HG03378 (cell line): ENCODE data around the gene DGKD.

Experiments used
- ATAC-seq: cut with Tn5 transposase; IDR thresholded peaks from one replicate; pipeline ENCODE4 v1.9.1; 2021; ENCODE audit warnings: mild to moderate bottlenecking, moderate library complexity; ENCODE audit not compliant: unreplicated experiment

DGKD gene

GRCh38 chr2:233338812-233339368, 15.4 kb upstream of the DGKD start:
- no peak for ATAC-seq

GRCh38 chr2:233339427-233339826, 14.9 kb upstream of the DGKD start:
- ATAC-seq: no peak

DNA sequence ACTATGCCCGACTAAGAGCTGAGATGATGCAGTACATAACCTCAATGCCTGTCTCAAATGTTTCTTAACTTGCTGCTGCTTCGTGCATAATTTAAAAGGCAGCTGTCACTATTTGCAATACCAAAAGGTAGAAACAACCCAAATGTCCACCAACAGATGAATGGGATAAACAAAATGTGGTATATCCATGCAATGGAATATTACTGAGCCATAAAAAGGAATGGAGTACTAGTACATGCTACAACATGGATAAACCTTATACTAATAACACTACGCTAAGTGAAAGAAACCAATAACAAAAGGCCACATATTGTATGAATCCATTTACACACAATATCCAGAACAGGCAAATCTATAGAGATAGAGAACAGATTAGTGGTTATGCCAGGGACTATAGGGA, 13.0 kb upstream of the DGKD start:
- ATAC-seq: no peak

DNA sequence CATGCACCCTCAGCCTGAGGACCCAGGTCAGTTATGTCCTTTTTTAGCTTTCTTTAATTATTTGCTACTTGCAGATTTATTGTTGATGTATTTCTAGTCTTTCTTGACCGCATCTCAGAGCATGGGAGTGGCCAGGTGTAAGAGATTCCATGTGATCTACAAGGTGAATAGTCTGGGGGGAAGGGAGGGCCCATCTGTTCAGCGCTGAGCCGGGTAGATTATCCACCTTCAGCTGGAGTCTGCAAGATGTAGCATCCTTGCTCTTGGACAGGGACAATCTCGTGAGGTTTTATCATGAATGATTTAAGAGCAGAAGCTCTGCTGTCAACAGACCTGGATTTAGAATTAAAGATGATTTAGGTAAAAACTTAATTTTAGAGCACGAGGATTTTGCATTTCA, 12.0 kb upstream of the DGKD start:
- ATAC-seq: no peak

- ATAC-seq: no peak
Observed at GRCh38 chr2:233343171-233343705, 11.1 kb upstream of the DGKD start.

DNA sequence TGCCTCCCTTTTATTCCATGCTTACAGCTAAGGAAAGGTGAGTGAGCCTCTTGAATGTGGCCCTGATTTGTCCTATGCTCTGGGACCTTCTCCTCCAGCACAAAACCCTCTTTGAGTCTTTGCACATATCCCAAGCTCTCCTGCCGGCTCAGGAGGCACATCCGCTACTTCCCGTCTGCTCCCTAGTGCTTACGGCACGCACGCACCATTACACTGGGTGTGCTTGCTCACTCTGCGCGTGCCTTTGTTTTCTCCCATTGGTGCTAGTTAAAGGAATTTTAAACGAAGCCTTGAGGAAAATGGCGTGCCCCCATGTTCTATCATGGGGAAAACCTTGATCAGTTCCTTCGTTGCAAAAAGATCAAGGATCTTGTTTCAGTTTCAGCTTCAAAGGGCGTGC, 7.9 kb upstream of the DGKD start:
- no peak for ATAC-seq

GRCh38 chr2:233346930-233347329, 7.4 kb upstream of the DGKD start:
- no peak for ATAC-seq

GRCh38 chr2:233349005-233349998, 5.0 kb upstream of the DGKD start:
- no peak for ATAC-seq

DNA sequence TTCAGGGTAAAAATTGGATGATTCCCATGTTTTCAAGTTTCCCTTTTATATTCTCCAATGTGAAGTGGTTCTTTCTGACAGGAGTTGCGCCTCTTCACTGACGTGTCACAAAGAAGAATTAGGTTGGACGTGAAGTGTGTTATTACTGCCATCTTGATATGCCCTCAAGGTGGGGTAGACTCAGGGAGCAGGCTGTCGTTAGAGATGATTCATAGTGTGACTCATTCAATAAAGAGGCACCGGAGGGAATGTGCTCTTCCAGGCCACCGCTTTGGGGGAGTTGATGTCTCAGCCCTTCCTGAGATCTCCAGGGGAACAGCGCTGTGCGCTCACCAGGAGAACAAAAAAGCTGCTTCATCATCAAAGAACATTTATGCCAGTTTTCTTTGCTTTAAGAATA, 3.6 kb upstream of the DGKD start:
- no peak for ATAC-seq

DNA sequence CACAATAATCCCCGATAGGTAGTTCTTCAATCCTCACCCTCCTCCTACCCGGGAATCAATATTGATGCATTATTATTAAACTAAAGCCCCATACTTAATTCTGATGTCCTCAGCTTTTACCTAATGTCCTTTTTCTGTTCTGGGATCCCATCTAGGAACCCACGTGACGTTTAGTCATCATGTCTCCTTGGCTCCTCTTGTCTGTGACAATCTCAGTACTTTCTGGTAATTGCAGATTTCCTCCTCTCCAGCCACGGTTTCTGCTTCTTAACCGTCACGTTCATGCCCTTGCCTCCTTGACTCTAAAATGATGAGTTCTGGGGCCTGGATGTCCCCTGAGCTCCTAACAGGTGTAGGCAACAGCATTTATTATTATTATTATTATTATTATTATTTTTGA, 2.9 kb upstream of the DGKD start:
- ATAC-seq: no peak

DNA sequence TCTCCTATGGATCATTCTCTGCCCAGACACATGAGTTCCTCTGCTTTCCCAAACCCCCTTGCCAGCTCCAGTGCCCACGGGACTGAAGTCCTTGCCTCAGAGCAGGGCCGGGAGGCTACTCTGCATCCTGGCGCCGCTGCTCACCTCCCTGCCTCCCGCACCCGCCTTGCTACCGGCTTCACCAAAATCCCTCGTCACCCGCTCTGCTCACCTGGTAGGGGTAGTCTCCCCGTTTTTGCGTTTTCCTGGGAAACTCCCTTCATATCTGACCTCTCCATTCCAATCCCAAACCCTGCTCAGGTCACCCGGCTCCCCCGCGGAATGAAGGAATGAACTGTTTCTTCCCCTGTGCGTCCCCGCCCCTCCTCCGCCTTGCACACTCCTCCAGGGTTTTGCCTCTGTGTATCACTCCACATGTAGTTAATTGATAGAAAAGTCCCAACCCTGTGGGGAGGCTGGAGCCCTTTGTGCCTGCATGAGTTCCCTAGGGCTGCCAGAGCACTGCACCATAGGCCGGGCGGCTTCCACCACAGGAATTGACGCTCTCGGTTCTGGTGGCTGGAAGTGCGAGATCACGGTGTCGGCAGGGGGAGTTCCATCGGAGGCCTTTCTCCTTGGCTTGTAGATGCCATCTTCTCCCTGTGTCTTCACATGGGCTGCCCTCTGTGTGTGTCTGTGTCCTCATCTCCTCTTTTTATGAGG, 2.0 kb upstream of the DGKD start:
- ATAC-seq: no peak

GRCh38 chr2:233353101-233353768, 1.1 kb upstream of the DGKD start:
- ATAC-seq: no peak

- ATAC-seq: peak; percentile 2
Observed at GRCh38 chr2:233354500-233354924, 218 bp downstream of the DGKD start.

DNA sequence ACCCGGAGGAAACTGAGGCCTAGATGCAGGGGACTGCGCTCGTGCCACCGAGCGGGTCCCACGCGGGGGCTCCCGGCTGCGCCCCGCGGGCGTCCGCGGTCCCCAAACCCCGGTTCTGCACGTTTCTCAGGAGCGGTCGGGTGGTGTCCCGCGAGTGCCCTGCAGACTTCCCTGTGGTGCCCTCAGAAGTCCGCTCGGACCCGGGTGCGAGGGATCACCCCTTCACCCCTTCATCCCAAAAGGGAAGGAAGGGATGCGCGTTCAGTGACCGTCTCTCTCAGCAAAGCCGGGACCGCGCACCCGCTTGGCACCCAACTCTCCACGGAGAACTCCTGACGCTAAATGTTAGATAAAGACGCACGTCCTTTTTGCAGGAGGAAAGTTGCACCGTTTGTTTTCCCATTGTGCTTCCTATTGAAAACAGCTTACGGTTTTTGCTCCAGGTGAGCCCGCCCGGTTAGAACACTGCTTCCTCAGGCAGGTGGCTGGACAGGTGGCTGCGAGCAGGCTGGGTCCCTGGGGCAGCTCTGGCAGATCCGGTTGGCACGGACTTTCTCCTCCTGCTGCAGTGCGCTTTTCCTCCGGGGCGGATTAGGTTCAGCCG, 779 bp downstream of the DGKD start:
- no peak for ATAC-seq

GRCh38 chr2:233355916-233356315, 1.6 kb downstream of the DGKD start:
- no peak for ATAC-seq

DNA sequence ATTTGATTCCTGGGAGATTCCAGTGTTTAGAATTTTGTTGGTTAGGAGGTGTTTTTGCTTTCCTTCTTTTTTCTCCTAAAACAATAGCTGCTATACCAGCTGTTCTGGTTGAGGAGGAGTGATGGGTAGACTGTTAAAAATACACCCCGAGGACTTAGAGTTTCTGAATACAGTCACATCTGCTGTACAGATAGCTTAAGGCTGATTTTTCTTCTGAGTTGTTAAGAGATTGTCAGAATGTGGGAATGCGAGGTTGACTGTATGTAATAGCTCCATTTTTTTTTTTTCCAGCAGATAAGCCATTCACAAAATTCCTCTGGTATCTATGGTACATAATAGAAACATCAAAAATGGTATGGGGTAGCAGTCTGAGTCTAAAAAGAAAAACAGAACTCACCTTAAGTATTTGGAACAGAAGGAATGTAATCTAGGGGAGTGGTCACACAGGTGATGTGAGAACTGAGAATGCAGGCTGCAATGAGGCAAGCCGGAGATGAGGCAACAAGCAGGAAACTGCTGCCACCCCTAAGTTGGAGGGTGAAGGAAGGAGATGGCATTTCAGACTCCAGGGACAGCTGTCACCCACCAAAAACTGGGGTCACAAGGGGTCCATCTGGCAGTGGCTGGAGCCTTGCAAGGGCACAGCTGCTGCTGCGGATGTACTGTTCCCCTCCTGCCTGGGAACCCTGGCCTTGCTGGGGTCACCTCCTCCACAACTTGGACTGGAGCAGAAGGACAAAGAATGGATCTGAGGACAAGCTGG, 2.4 kb downstream of the DGKD start:
- no peak for ATAC-seq

- no peak for ATAC-seq
Observed at GRCh38 chr2:233358335-233358734, 4.0 kb downstream of the DGKD start.

GRCh38 chr2:233358947-233359346, 4.7 kb downstream of the DGKD start:
- ATAC-seq: no peak

DNA sequence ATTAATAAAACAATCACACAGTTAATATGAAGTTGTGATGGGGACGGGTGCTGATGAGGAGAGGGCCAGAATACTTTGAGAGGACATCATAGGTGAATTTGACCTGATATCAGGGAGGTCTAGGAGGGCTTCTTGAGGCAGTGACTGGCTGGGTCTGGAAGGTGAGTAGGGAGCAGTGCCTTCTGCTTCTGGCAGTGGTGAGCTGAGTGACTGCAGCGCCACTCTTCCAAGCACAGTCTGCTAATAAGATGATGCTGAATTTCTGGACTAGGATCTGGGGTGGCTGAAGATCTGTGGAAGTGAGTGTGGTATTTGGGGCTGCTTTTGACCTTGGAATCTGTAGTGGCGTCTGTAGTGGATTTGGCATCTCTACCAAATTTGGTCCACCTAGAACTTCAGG, 5.5 kb downstream of the DGKD start:
- no peak for ATAC-seq

GRCh38 chr2:233360771-233361176, 6.5 kb downstream of the DGKD start:
- ATAC-seq: no peak
